OCI-LY7 (cell line): ENCODE measurements around the gene CWC22. TPM values are rescaled to one million over a fixed set of nuclear protein-coding genes. Genes with fewer than 3 reads are reported as not detected.
A peak's percentile ranks its signal among the peaks of the same experiment; 100 is the strongest.
"Not testable (repeated sequence)": the region's sequence is repeated elsewhere in the genome, so short reads cannot be mapped to it uniquely, and the experiment has no call there.

Source experiments
- Bru-seq: library from RNA; stranded (reverse); fragments of 400-500 nt; gene quantifications from one replicate; lab custom pipeline; 2021; lab: Mats Ljungman, UMichigan
- BruChase-seq, 2 experiments: library from RNA; stranded (reverse); fragments of 400-500 nt; gene quantifications; one replicate each; lab custom pipeline; 2021; lab: Mats Ljungman, UMichigan
- BruUV-seq: library from RNA; stranded (reverse); fragments of 400-500 nt; replicated peaks from 2 replicates; lab custom pipeline; 2021; lab: Mats Ljungman, UMichigan
- CTCF ChIA-PET: fragments of 300-600 bp; sonication (Branson Sonifier 250); formaldehyde crosslinking; loops from one replicate; lab custom pipeline; 2022; ENCODE audit warnings: antibody characterized with exemption; ENCODE audit not compliant: unreplicated experiment; lab: Charles Lee
- POLR2A ChIA-PET: fragments of 300-600 bp; sonication (Branson Sonifier 250); formaldehyde crosslinking; loops from one replicate; lab custom pipeline; 2022; ENCODE audit warnings: antibody characterized with exemption; lab: Charles Lee
- DNase-seq: peaks from one replicate; pipeline ENCODE4 v3.0.0-alpha.2; 2015; ENCODE audit warnings: low spot score
- H2AFZ ChIP-seq: fragments of 200-600 bp; sonication (generic), shearing (Covaris generic); 2 replicates; pipeline ENCODE4 v1.6.1; 2014; ENCODE audit warnings: mild to moderate bottlenecking, antibody characterized with exemption, low read length, moderate library complexity
- H3K27ac ChIP-seq: fragments of 200-600 bp; sonication (generic); 2 replicates; pipeline ENCODE4 v1.5.1; 2014; ENCODE audit warnings: mixed run types, low read depth, mild to moderate bottlenecking, moderate library complexity, low read length, inconsistent platforms; ENCODE audit not compliant: poor library complexity, severe bottlenecking
- H3K36me3 ChIP-seq: fragments of 200-600 bp; sonication (generic); 2 replicates; pipeline ENCODE4 v1.6.1; 2014; ENCODE audit warnings: mild to moderate bottlenecking, antibody characterized with exemption, low read length, moderate library complexity, mixed read lengths; ENCODE audit not compliant: insufficient read depth
- H3K4me1 ChIP-seq: fragments of 200-600 bp; sonication (generic); 2 replicates; pipeline ENCODE4 v1.5.1; 2014; ENCODE audit warnings: mild to moderate bottlenecking, low read length; ENCODE audit not compliant: insufficient read depth, poor library complexity, severe bottlenecking
- H3K4me2 ChIP-seq: fragments of 200-600 bp; sonication (generic); 2 replicates; pipeline ENCODE4 v1.6.1; 2014; ENCODE audit warnings: mild to moderate bottlenecking, low read length
- H3K4me3 ChIP-seq: fragments of 200-600 bp; sonication (generic); 2 replicates; pipeline ENCODE4 v1.5.1; 2014; ENCODE audit warnings: mild to moderate bottlenecking, low read depth, low read length; ENCODE audit not compliant: poor library complexity, severe bottlenecking
- H3K79me2 ChIP-seq: fragments of 200-600 bp; sonication (generic); 2 replicates; pipeline ENCODE4 v1.6.1; 2016; ENCODE audit warnings: low read depth, mild to moderate bottlenecking, low read length, moderate library complexity, mixed read lengths; ENCODE audit not compliant: insufficient read depth
- H3K9me2 ChIP-seq: fragments of 200-600 bp; sonication (generic); 2 replicates; pipeline ENCODE4 v1.6.1; 2016; ENCODE audit warnings: mild to moderate bottlenecking, low read length, mixed read lengths; ENCODE audit not compliant: insufficient read depth
- H3K9me3 ChIP-seq: fragments of 200-600 bp; sonication (generic); 2 replicates; pipeline ENCODE4 v1.6.1; 2014; ENCODE audit warnings: mild to moderate bottlenecking, mixed run types, low read length, mixed read lengths
- H4K20me1 ChIP-seq: fragments of 200-600 bp; sonication (generic); 2 replicates; pipeline ENCODE4 v1.6.1; 2014; ENCODE audit warnings: mild to moderate bottlenecking, antibody characterized with exemption, low read length, moderate library complexity, mixed read lengths; ENCODE audit not compliant: insufficient read depth
- EZH2phosphoT487 ChIP-seq: fragments of 200-600 bp; sonication (generic); IDR thresholded peaks from 2 replicates; pipeline ENCODE4 v1.6.1; 2018; ENCODE audit warnings: low read depth, borderline replicate concordance, mild to moderate bottlenecking, mixed run types, antibody characterized with exemption, low read length, moderate library complexity, mixed read lengths
- intact Hi-C: fragments of 100-400 bp; cut with micrococcal nuclease; formaldehyde crosslinking; loops from one replicate; pipeline ENCODE4 v1.10.0; 2022; ENCODE audit not compliant: unreplicated experiment
- long read RNA-seq: library from polyadenylated mRNA; stranded (forward); transcript quantifications from one replicate; pipeline ENCODE4 v2.0.0, GENCODE V29; 2022
- total RNA-seq, 2 experiments: library from RNA; depleted of rRNA in 1 of 2; stranded (reverse); fragments of >200 nt in 1 of 2; shearing (Covaris generic) in 1 of 2; gene quantifications; 2 replicates each; pipeline ENCODE4 v1.2.3, GENCODE V29; 2014 to 2022
- TF ChIP-seq, protein P1 (sequence below): fragments of 200-600 bp; sonication (generic); conservative IDR thresholded peaks from 2 replicates; pipeline ENCODE4 v1.5.1; 2014; ENCODE audit warnings: mild to moderate bottlenecking, antibody characterized with exemption, low read length, moderate library complexity, mixed read lengths

CWC22 gene
- total RNA-seq (2014; rRNA removed; shearing (Covaris generic)) (11.6 and 16.2 TPM in 2 replicates), total RNA-seq (2022) (20.0 and 22.2 TPM in 2 replicates), Bru-seq, nascent RNA (percentile 85 among the genes with signal in this experiment), BruChase-seq, experiment 1, labeled RNA remaining after a 6-hour chase (percentile 53 among the genes with signal in this experiment), BruChase-seq, experiment 2, labeled RNA remaining after a 2-hour chase (percentile 72 among the genes with signal in this experiment)
- long read RNA-seq, transcript CWC22-201 (20 exons, 2,392 nt) = major isoform, 25 of 36 reads
- long read RNA-seq, partial matches to known transcripts = 8 of 36 reads
- long read RNA-seq, other reads (novel, unspliced or antisense) = 3 of 36 reads

- intact Hi-C loops = loop anchor here (10.0 kb wide), 1 partner anchor 162 kb away; no protein-coding TSS in a partner anchor
- POLR2A ChIA-PET = interaction anchor here (0.6 to 1.2 kb wide), 5 partner anchors 20 to 869 kb away, joined by 3 to 4 read pairs (median 4); no protein-coding TSS in a partner anchor
- no peaks in the 10 kb centered on the region for H3K9me2 ChIP-seq
- peak within 1 kb of the TSS; percentile 88 for H3K4me3 ChIP-seq
- peaks cover 27% of the 10 kb centered on the region for H3K79me2 ChIP-seq
- peak; percentile 96 for DNase-seq
- H2AFZ ChIP-seq = peak within 1 kb of the TSS; percentile 97
- 0 out of 2 replicates have a peak, but pooled peaks cover 4% of the 10 kb centered on the region for H3K36me3 ChIP-seq
- no peak for TF ChIP-seq EZH2phosphoT487
- TF ChIP-seq, protein P1, sequence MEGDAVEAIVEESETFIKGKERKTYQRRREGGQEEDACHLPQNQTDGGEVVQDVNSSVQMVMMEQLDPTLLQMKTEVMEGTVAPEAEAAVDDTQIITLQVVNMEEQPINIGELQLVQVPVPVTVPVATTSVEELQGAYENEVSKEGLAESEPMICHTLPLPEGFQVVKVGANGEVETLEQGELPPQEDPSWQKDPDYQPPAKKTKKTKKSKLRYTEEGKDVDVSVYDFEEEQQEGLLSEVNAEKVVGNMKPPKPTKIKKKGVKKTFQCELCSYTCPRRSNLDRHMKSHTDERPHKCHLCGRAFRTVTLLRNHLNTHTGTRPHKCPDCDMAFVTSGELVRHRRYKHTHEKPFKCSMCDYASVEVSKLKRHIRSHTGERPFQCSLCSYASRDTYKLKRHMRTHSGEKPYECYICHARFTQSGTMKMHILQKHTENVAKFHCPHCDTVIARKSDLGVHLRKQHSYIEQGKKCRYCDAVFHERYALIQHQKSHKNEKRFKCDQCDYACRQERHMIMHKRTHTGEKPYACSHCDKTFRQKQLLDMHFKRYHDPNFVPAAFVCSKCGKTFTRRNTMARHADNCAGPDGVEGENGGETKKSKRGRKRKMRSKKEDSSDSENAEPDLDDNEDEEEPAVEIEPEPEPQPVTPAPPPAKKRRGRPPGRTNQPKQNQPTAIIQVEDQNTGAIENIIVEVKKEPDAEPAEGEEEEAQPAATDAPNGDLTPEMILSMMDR = no peak
- CTCF ChIA-PET = interaction anchor here (0.6 kb wide), 1 partner anchor 961 kb away, joined by 3 read pairs; no protein-coding TSS in a partner anchor
- H3K9me3 ChIP-seq = no peaks in the 10 kb centered on the region
- peaks cover 28% of the 10 kb centered on the region for H3K4me1 ChIP-seq
- H3K27ac ChIP-seq = peak within 1 kb of the TSS; percentile 61
- no peaks in the 10 kb centered on the region for H4K20me1 ChIP-seq
- H3K4me2 ChIP-seq = peak within 1 kb of the TSS; percentile 90
- BruUV-seq = no TSS peak
These were observed at the start of gene CWC22 for GRCh38 chr2:180006781-180007579. CWC22 (minus strand) TSS chr2:180007297; CDS start chr2:179993341, 13,956 bp downstream.

GRCh38 chr2:180056367-180057118 lies 49.4 kb upstream of the CWC22 start:
- no peak for DNase-seq
- intact Hi-C loops = no loop called here
- Histone ChIP-seq H3K4me1 (no peaks in the 10 kb centered on the region), H3K4me3 (no peak overlapping the region), H2AFZ (no peak overlapping the region), H3K9me3 (no peaks in the 10 kb centered on the region), H3K4me2 (no peak overlapping the region), H3K79me2 (no peaks in the 10 kb centered on the region), H3K27ac (no peak overlapping the region), H4K20me1 (no peaks in the 10 kb centered on the region), H3K9me2 (no peaks in the 10 kb centered on the region), H3K36me3 (no peaks in the 10 kb centered on the region)
- ChIA-PET POLR2A (no interaction called here), CTCF (no interaction called here)
- no peak for TF ChIP-seq EZH2phosphoT487
- TF ChIP-seq, protein P1 = no peak
- no TSS peak for BruUV-seq

DNA sequence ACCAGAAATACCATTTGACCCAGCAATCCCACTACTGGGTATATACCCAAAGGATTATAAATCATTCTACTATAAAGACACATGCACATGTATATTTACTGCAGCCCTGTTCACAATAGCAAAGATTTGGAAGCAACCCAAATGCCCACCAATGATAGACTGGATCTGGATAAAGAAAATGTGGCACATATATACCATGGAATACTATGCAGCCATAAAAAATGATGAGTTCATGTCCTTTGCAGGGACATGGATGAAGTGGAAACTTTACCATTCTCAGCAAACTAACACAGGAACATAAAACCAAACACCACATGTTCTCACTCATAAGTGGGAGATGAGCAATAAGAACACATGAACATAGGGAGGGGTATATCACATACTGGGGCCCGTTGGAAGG lies 47.5 kb upstream of the CWC22 start:
- H3K4me1 ChIP-seq, H3K4me2 ChIP-seq, DNase-seq, H3K9me3 ChIP-seq, H3K4me3 ChIP-seq, H3K27ac ChIP-seq, CTCF ChIA-PET, H3K36me3 ChIP-seq, BruUV-seq, H3K9me2 ChIP-seq, H4K20me1 ChIP-seq, H2AFZ ChIP-seq, intact Hi-C loops, H3K79me2 ChIP-seq: not testable (repeated sequence)
- POLR2A ChIA-PET = interaction anchor here (0.6 kb wide), 2 partner anchors 29 to 209 kb away, joined by 3 to 5 read pairs; no protein-coding TSS in a partner anchor
